Lower leg skin (tissue), 3 donors: ENCODE data around the gene DHDDS.

Source experiments
- POLR2A ChIP-seq, 2 donors: fragments of 450-650 bp; IDR thresholded peaks; one replicate each; pipeline ENCODE4 v1.6.1; 2016 to 2017; ENCODE audit warnings: antibody characterized with exemption in 2 of 2, mild to moderate bottlenecking in 1 of 2, moderate library complexity in 1 of 2
- TF ChIP-seq, protein P1 (sequence below), 3 donors: fragments of 450-650 bp; IDR thresholded peaks; one replicate each; pipeline ENCODE4 v1.5.1; 2016; ENCODE audit warnings: antibody characterized with exemption in 3 of 3, mild to moderate bottlenecking in 3 of 3, moderate library complexity in 2 of 3

GRCh38 chr1:26493938-26494337 lies 61.8 kb downstream of the DHDDS start:
- TF ChIP-seq POLR2A (IDR thresholded peaks at IDR 0.05), result no peak
- TF ChIP-seq, protein P1, sequence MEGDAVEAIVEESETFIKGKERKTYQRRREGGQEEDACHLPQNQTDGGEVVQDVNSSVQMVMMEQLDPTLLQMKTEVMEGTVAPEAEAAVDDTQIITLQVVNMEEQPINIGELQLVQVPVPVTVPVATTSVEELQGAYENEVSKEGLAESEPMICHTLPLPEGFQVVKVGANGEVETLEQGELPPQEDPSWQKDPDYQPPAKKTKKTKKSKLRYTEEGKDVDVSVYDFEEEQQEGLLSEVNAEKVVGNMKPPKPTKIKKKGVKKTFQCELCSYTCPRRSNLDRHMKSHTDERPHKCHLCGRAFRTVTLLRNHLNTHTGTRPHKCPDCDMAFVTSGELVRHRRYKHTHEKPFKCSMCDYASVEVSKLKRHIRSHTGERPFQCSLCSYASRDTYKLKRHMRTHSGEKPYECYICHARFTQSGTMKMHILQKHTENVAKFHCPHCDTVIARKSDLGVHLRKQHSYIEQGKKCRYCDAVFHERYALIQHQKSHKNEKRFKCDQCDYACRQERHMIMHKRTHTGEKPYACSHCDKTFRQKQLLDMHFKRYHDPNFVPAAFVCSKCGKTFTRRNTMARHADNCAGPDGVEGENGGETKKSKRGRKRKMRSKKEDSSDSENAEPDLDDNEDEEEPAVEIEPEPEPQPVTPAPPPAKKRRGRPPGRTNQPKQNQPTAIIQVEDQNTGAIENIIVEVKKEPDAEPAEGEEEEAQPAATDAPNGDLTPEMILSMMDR (IDR thresholded peaks at IDR 0.05), result no peak
